GM18868 (cell line): Measurements from ENCODE around the gene SMIM41.
A peak's percentile ranks its signal among the peaks of the same experiment; 100 is the strongest.

Experiments
- ATAC-seq: cut with Tn5 transposase; IDR thresholded peaks from one replicate; pipeline ENCODE4 v1.9.1; 2021; ENCODE audit warnings: mild to moderate bottlenecking, moderate library complexity; ENCODE audit not compliant: unreplicated experiment

SMIM41 gene

DNA sequence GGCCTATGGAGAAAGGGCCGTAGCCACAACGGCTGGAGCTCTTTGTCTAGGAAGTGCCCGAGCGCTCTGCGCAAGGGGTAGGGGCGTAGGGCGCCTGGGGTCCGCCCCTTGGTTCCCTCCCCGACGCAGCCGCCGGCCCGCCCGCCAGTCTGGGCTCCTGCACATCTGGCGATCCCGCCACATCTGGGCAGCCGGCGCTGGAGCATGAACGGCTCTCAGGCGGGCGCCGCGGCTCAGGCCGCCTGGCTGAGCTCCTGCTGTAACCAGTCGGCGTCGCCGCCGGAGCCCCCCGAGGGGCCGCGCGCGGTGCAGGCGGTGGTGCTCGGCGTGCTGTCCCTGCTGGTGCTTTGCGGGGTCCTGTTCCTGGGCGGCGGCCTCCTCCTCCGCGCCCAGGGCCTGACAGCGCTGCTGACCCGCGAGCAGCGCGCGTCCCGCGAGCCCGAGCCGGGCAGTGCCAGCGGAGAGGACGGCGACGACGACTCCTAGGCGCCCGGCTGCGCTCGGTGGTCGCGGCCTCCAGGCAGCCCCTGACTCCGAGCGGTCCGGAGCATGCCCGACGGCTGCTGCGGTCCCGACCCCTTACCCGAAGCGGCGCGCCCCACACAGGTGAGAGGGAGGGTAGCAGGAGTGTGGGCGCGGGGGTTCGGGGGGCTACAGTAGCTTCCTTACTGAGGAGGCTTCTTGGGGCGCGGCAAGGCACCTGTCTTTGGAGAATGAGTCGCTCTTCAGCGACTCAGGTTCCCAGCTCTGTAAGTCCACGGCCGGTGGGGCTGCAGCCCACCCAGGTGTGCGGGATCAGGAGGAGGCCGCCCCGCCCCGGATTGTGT is at the start of gene SMIM41:
Gene SMIM41, plus strand, starts transcription at position 129 of the 827 bp plus-strand sequence. Its CDS starts 76 bp downstream, at position 205.
- ATAC-seq = no peak

DNA sequence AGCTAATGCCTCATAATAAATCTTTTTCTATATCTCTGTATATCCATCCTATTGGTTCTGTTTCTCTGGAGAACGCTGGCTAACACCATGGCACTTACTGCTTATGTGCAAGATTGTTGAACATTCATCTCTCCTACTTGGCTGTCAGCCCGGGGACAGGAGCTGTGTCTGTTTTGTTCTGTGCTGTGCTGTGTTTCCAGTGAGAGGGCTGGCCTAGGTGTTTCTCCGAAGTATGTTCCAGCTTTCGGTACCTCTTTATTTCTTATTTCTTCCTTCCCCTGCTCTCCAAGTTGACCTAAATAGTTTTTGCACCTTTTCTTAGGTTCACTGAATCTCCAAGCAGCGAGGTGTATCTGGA is 47.1 kb upstream of the SMIM41 start:
- no peak for ATAC-seq

DNA sequence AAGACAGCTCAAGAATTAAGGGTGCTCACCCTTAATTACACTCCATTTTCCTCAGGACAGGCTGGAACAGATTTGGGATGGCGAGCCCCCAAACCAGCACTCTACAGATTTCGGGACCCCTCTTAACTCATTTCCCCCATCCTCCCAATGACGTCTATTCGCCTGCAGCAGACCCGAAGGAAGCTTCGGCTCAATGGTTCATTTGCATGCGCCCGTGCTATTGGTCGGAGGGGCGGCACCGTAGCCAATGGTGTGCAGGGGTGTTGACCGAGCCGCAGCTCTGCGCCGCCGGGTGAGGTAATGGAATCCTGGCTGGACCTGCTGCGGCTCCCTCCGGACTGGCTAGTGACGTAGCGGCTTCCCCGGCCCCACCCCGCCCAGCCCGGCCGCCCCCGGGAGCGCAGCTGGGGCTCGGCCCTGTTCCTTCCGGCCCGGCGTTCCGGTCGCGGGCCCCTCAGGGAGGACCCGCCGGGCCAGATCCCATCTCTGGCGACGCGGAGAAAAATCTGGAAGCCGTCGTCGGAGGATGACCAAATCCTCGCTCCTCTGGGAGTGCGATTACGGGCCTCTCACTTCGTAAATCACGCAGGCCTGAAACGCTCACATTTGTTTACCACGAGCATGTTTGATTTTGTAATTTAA is 46.6 kb upstream of the SMIM41 start:
- peak; percentile 90 for ATAC-seq

DNA sequence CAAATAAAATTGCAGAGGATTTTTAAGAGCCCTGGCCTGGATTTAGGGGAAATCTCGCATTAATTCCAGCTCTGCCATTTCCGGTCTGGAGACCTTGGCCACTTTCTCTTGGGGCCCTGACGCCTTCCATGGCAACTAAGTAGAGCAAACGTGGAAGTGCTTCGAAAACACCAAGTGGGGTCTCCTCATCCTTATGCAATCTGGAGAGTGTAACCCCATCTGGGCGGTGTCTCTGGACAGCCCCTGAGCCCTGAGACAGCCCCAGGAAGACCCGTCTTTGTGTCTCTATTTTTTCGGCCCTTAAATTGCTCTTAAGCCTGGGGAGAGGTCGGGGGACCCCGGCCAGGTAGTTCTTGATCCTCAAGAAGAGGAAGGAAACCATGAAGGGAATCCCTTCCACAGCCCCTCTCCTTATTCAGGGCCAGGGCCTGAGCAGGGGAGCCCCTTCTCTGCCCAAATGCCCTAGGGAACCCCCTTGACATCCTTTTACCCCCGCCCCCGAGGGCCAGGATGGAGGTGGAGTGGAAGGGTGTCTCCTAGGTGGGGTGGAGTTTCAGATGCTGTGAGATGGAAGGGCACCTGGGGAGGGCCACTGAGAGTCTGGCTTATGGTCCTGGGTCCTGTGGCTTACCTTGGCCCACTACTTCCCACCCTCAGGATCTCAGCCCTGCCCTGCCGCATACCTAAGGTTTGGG is 45.9 kb upstream of the SMIM41 start:
- no peak for ATAC-seq

DNA sequence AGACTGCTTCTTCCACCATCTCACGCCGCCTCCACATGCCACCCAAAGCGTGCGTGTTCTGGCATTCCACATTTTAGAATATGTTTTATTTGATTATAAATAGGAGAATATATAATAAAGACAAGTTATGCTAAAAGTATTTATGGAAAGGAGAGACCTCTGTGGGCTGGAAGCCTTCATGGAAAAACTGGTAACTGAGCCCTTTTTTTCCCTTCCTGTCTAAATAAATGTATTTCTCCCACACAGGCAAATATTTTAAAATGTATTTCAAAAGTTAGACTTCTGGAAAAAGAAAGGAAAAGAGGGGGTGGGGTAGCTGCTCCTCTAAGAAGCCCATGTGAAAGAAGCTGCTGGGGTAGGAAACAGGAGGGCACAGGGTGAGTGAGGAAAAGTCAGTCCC is 44.3 kb upstream of the SMIM41 start:
- ATAC-seq = no peak

DNA sequence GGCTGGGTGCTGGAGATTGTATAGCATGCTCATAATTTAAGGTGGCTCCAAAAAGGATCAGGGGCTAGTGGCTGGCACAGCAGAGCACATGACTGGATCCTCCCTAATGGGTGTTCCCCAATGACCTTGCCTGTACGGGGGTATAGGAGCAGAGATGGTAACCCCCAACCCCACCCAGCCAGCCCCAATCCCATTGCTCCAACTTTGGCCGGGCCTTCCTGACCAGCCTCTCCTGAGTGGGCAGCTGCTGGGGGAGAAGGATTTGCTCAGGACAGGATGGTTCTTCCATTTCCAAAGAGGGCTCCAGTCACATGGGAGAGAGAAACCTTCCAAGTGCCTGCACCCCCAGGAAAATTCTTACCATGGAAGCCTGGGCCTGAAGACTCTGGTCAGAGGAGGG is 43.6 kb upstream of the SMIM41 start:
- ATAC-seq = no peak

DNA sequence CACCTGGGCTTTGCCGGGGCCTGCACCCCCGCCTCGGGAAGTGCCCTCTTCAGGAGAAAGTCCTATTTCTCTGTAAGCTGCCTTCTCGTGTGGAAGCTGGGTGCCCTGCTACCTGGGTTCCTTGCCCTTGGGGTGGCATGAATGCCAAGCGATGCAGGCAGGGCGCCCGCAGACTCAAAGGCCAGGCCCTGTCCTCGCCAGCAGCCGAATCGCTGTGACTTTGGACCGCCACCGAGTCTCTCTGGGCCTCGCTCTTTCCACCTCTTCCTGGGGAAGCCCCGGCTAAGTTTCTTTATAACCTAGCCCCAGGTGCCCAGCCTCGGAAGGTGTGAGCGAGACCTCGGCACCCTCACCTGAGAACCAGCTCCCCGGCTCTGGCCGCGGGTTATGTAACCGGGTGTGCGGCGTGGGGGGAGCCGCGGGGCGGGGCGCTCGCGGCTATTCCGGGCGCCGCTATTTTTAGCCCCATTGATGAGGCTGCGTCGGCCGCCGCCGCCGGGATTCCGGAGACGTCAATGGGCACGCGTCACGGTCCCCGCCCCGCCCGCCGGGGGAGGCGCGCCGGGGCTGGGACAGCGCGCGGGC is 42.8 kb upstream of the SMIM41 start:
- ATAC-seq = peak; percentile 46

DNA sequence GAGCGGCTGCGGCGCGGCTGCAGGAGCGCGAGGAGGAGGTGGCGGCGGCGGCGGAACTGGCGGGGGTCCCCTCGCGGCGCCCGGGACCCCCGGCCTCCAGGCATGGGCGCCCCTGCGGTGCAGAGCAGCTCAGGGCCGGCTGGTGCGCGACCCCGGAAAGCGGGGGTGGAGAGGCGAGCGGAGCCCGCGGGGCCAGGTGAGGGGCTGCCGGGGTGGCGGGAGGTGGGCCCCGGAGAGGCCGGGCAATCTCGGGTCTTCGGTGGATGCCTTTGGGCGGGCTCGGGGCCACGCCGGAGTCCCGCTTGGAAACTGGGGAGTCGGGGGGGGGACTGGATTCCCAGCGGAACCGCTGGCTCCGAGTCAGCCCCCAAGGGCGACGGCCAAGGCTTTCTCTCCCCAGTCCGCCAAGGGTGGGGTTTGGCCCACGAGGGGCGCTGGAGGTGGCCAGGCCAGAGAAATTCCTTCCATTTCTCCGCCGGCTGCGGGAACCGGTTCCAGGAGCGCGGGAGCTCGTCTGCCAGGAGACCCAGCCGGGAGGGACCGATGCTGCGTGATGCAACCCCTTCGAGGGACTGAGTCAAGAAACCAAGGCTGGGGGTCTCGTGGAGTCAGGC is 42.1 kb upstream of the SMIM41 start:
- no peak for ATAC-seq

DNA sequence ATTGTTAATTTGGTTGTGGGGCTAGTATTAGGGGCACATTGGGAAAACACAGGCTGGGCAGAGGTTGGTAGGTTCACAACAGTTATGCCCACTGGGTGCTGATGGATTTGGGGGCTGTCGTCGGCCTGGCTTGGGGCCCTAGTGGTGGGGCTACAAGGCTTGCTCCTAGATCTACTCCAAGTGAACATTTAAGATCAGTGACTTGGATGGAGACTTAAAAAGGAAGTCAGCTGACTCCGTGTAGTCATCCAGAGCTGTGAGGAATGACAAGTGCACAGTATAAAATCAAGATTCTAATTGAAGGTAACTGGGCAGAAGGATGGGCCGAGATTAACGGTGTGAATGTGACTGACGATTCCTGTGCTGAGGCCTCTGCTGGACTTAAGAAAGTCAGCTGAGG is 41.1 kb upstream of the SMIM41 start:
- no peak for ATAC-seq

DNA sequence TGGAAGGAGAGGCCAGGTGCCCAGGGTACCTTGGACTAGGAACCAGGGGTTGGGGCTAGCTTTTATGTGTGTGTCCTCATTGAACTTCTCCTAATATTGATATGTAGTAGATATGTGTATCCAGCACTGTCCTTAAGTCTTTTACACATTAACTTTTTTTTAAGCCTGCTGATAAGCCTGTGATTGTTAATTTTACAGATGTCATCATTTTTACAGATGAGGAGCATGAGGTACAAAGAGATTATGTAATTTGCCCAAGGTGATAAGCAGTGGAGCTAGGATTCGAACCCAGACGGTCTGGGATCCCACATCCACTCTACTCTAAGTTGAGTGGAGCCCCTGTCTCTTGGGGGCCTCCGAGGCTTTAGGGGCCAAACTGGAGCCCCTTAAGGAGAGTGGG is 38.5 kb upstream of the SMIM41 start:
- ATAC-seq = no peak

DNA sequence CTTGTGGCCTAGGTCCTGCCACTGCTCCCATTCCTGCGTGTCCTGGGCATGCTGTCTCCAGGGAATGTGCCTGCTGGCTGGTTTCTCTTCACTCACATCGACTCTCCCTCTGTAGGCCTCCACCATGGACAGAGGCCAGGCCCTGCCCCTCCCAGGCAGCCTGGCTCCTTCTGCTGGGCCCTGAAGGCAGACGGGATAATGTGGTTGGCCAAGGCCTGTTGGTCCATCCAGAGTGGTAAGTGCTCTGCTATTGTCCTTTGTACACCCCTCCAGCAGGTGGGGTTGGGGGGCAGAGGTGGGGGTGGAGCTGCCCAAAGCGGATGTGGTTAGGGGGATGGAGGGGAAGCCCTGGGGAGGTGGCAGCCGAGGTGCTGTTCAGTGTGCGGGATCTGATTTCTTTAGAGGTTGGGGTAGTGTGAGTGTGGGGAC is 37.8 kb upstream of the SMIM41 start:
- ATAC-seq = peak; percentile 59

DNA sequence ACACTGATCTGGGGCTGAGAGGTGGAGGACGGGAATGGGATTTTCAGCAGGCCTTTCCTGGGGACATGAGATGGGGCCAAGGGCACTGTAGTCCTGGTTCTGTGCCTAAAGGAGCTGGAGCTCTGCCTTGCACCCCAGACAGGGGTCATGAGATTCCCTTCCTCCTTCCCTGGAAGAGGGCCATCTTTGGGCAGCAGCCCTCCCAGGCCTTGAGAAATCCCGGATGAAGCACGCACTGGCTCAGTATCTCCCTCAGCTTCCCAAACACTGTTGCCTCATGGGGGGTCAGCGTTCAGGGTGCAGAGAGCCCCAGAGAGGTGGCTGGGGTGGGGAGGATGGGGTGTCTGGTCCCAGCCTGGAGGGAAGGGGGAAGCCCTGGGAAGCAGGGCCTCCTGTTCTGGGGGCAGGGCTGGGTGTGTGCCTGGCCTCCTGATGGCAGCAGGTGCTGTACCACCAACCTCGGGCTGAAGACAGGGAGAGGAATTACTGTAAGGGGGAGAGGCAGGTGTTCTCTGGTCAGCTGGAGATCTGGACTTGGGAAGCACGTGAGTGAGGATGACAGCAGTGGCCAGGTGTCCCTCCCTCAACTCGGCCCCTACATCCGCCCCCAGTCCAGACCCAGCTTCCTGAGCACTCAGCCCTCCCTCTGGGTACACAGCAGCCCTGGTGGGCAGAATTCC is 36.7 kb upstream of the SMIM41 start:
- no peak for ATAC-seq

DNA sequence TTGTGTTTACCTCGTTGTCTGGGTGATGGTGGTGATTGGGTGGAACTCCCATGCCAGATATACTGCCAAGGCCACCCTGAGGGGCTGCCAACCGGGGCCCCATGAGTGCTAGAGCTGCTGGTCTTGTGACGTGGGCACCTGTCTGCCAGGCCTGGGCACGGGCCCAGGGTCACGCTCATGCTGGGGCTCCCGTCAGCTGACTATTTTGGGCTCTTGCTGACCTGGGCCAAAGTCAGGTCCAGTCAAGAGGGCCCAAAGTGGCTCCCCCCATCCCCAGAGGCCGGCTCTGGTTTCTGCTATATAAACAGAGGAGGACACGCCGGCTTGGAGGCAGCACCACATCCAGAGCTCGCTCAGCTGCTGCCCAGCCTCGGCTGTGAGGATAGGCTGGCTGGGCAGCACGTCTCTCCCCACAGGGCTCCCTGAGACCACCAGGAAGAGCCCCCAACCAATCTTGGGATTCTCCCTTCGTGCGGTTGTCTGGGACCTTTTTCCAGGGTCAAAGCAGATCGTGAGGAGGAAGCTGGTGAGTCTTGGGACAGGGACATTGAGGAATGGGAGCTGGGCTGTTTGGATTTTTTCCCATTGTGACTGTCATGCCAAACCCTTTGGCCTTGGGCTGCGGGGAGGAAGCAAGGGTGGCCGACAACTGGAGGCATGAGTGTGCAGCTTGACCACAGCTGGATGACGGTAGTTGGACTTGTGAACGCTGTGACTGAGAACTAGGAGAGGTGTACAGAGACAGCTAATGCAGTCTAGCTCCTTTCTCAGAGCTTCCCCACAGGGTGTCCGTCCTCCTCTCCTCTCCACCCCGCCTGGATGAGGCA is 35.9 kb upstream of the SMIM41 start:
- ATAC-seq = no peak

DNA sequence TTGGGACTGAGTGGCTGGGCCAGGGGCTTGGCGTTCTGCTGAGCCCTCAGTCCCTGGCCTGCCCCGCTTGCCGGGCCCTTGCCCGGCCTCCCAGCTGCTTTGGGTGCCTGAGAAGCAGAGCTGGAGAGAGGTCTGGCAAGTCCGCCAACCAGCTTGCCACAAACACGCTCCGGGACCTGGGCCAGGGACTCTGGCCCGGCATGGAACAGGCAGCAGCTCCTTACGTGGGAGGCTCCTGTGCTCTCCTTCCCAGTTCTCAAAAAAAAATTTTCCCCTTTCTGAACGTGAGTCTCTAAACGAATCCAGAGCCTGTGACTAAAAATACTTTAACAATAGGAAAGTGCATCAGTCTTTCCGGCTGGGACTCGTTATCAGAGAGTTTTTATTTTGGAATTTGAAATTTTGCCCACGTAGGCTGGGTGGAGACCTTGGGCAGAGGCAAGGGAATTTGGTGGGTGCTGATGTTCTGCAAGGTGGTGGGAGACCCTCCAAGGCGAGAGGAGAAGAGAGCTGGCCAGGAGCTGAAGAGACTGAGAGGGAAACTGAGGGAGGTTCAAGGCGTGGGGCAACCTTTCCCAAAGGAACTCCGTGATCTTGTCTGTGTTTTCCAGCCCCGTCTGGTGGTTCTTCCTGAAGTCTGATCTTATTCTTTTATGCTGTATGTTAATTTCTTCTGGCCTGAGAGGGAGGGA is 35.1 kb upstream of the SMIM41 start:
- ATAC-seq = no peak

DNA sequence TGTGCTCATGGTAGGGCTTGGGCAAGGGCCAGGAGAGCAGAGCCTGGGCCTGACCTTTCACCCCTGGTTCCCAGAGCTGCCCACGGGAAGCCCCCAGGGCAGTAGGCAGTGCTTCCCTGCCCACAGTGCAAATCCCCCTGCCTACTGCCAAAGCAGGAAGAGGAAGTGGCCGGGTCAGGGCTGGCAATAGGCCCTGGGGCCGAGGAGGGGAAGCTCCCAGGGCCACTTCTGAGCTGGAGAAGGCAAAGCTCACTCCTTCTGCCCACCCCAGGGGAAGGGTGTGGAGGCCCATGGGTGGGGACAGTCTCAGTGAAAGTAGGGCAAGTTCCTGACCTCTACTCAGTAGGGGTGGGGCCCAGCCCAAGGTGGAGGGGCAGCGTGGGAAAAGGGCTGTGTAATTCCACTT is 33.7 kb upstream of the SMIM41 start:
- no peak for ATAC-seq

DNA sequence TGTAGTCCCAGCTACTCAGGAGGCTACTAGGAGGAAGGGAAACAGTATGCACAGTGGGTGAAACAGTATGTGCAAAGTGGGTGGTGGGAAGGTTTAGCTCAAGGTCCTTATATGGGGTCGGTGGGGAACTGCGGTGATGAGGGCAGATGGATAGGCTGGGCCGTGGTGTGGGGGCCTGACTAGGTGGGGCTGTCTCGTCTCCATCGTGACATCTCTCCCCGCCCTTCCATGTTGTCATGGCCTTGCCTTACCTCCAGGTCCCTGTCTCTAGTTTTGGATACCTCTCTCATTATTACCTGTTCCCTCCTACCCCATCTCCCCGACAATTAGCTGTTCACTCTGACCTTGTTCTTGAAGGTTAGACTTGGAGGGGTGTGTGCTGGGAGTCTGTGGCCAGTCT is 32.6 kb upstream of the SMIM41 start:
- no peak for ATAC-seq

DNA sequence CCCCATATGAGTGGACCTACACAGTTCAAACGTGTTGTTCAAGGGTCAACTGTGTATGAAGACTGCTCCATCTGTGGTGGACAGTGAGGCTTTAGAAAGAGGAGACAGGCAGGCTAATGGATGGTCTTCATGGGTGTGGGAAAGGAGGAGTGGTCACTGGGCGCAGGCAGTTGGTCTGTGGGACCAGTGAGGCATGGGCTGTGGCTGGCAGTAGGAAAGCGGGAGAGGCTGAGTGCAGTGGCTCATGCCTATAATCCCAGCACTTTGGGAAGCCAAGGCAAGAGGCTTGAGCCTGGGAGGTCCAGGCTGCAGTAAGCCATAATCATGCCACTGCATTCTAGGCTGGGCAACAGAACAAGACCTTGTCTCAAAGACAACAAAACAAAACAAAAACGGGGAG is 30.2 kb upstream of the SMIM41 start:
- no peak for ATAC-seq

DNA sequence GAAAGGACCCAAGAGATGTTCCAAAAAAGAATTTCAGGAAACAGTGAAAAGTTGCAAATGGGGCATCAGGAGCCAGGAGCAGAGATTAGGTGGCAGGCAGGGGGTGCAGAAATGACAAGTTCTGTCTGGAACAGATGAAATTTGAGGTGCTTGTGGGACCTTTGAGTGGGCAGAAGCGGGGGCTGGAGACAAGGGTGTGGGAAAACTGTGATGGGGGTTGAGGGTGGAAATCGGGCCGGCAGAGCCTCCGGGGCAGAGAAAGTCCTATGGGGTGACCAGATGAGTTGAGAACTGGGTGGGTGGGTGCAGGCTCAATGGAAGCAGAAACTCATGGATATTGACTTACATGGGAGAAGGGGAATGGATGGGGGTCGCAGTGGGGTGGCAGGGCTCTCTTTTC is 29.8 kb upstream of the SMIM41 start:
- no peak for ATAC-seq

DNA sequence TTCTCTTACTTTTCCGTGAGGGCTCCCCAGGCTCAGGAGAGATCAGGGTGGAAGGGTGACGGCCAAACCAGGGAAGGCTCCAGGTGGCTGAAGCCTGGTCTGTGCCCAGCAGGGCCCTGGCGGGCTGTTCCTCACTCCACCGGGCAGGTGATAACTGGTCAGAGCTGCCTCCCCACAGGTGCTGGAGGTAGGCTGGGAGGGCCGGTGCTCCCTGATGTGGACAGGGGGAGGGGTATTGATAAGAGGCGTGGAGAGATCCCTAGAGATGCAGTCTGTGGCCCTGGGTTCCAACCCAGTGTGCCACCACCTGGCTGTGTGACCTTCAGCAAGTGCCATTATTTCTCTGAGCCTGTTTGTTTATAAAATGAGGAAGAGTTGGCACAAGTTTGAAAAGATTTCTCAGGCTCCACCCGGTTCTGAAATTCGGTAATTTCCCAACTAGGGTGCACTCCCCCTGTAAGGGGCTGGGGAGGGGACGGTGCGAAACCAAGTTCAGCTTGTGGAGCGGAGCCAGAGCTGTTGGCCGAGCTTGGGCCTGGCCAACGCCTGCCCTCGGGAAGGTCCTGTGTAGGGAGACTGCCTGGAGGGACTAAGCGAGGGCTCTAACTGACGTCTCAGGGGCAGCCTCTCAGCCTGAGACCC is 29.3 kb upstream of the SMIM41 start:
- no peak for ATAC-seq
